Activated CD8-positive, alpha-beta T cell treated with anti-CD3 and anti-CD28 coated beads for 36 hours (primary cell): ENCODE results near the gene TSKU. TPM values are rescaled to one million over a fixed set of nuclear protein-coding genes. Genes with fewer than 3 reads are reported as not detected.

Experiments
- ATAC-seq: fragments of 200-7000 bp; cut with Tn5 transposase; one replicate; pipeline ENCODE4 v1.10.0; 2021; ENCODE audit warnings: mild to moderate bottlenecking, moderate library complexity
- CTCF ChIA-PET: fragments of 350-600 bp; sonication (Branson Sonifier 250); formaldehyde crosslinking; loops from one replicate; lab custom pipeline; 2021; ENCODE audit warnings: antibody characterized with exemption; lab: Charles Lee
- POLR2A ChIA-PET: fragments of 350-600 bp; sonication (Branson Sonifier 250); formaldehyde crosslinking; loops from one replicate; lab custom pipeline; 2021; ENCODE audit warnings: antibody characterized with exemption; lab: Charles Lee
- DNase-seq: peaks from one replicate; pipeline ENCODE4 v3.0.0-alpha.2; 2020
- H3K27ac Mint-ChIP-seq: one replicate; pipeline ENCODE4 v1.8.0; 2021; ENCODE audit warnings: mild to moderate bottlenecking, mixed read lengths
- H3K27me3 Mint-ChIP-seq: one replicate; pipeline ENCODE4 v1.8.0; 2021; ENCODE audit warnings: mixed read lengths
- H3K36me3 Mint-ChIP-seq: one replicate; pipeline ENCODE4 v1.8.0; 2021; ENCODE audit warnings: low read depth, mixed read lengths
- H3K4me1 Mint-ChIP-seq: one replicate; pipeline ENCODE4 v1.8.0; 2021; ENCODE audit warnings: low read depth, mixed read lengths
- H3K4me3 Mint-ChIP-seq: one replicate; pipeline ENCODE4 v1.8.0; 2021; ENCODE audit warnings: mild to moderate bottlenecking, moderate library complexity, mixed read lengths
- H3K9me3 Mint-ChIP-seq: one replicate; pipeline ENCODE4 v1.8.0; 2021; ENCODE audit warnings: mixed read lengths
- CTCF ChIP-seq: fragments of 200-600 bp; IDR thresholded peaks from one replicate; pipeline ENCODE4 v1.8.0; 2022; ENCODE audit warnings: antibody characterized with exemption, mild to moderate bottlenecking
- intact Hi-C: fragments of 100-400 bp; cut with micrococcal nuclease; formaldehyde crosslinking; loops from one replicate; pipeline ENCODE4 v1.10.0; 2022
- total RNA-seq, 2 experiments: library from RNA; stranded (reverse); gene quantifications; one replicate each; pipeline ENCODE4 v1.2.3, GENCODE V29; 2021

TSKU gene
- total RNA-seq, 2 experiments from 2014 or later: 6.5 to 8.4 TPM

- Mint-ChIP-seq H3K27me3 (peaks cover 4% of the 10 kb centered on the region), H3K9me3 (no peaks in the 10 kb centered on the region), H3K4me3 (no peak overlapping the region), H3K4me1 (no peaks in the 10 kb centered on the region), H3K27ac (no peak overlapping the region), H3K36me3 (no peaks in the 10 kb centered on the region)
- TF ChIP-seq CTCF: no peak
- ATAC-seq (no peak), DNase-seq (no peak)
- ChIA-PET POLR2A (interaction anchor here (0.9 kb wide), 1 partner anchor 59 kb away, joined by 3 read pairs; no protein-coding TSS in a partner anchor), CTCF (interaction anchor here (1.0 to 1.4 kb wide), 2 partner anchors 24 to 174 kb away, joined by 3 to 4 read pairs; no protein-coding TSS in a partner anchor)
- intact Hi-C loops: no loop called here
These were observed 37.5 kb upstream of the TSKU start for GRCh38 chr11:76745561-76746207.

GRCh38 chr11:76747153-76747914, 35.8 kb upstream of the TSKU start:
- no peak for TF ChIP-seq CTCF
- DNase-seq (no peak), ATAC-seq (no peak)
- Mint-ChIP-seq H3K4me1 (no peaks in the 10 kb centered on the region), H3K4me3 (no peak overlapping the region), H3K27me3 (peaks cover 4% of the 10 kb centered on the region), H3K36me3 (no peaks in the 10 kb centered on the region), H3K9me3 (no peaks in the 10 kb centered on the region), H3K27ac (no peak overlapping the region)
- POLR2A ChIA-PET: interaction anchor here (0.6 to 1.0 kb wide), 3 partner anchors 13 to 279 kb away, joined by 3 read pairs; no protein-coding TSS in a partner anchor
- CTCF ChIA-PET: interaction anchor here (0.8 to 1.4 kb wide), 5 partner anchors 9 to 173 kb away, joined by 3 to 4 read pairs (median 3); no protein-coding TSS in a partner anchor
- intact Hi-C loops: no loop called here

GRCh38 chr11:76747915-76748860, 35.0 kb upstream of the TSKU start:
- DNase-seq (no peak), ATAC-seq (no peak)
- no peak for TF ChIP-seq CTCF
- intact Hi-C loops: no loop called here
- H3K4me1 Mint-ChIP-seq: no peaks in the 10 kb centered on the region
- H3K27ac Mint-ChIP-seq: no peak overlapping the region
- H3K4me3 Mint-ChIP-seq: no peak overlapping the region
- H3K36me3 Mint-ChIP-seq: no peaks in the 10 kb centered on the region
- ChIA-PET CTCF (interaction anchor here (0.9 to 1.5 kb wide), 3 partner anchors 13 to 172 kb away, joined by 3 to 6 read pairs (median 3); no protein-coding TSS in a partner anchor), POLR2A (interaction anchor here (1.0 kb wide), 1 partner anchor 12 kb away, joined by 3 read pairs; no protein-coding TSS in a partner anchor)
- no peaks in the 10 kb centered on the region for H3K9me3 Mint-ChIP-seq
- peaks cover 4% of the 10 kb centered on the region for H3K27me3 Mint-ChIP-seq

GRCh38 chr11:76748948-76749347, 34.2 kb upstream of the TSKU start:
- Mint-ChIP-seq H3K27me3 (peaks cover 4% of the 10 kb centered on the region), H3K4me1 (no peaks in the 10 kb centered on the region), H3K27ac (no peak overlapping the region), H3K9me3 (no peaks in the 10 kb centered on the region), H3K36me3 (no peaks in the 10 kb centered on the region), H3K4me3 (no peak overlapping the region)
- no peak for TF ChIP-seq CTCF
- ATAC-seq (no peak), DNase-seq (no peak)
- POLR2A ChIA-PET: no interaction called here
- intact Hi-C loops: no loop called here
- CTCF ChIA-PET: interaction anchor here (0.9 to 1.5 kb wide), 2 partner anchors 12 to 27 kb away, joined by 3 to 6 read pairs; no protein-coding TSS in a partner anchor
